Brain microvascular endothelial cell (primary cell): ENCODE data around the gene LSM2.
"Not testable (repeated sequence)": the region's sequence is repeated elsewhere in the genome, so short reads cannot be mapped to it uniquely, and the experiment has no call there.

ENCODE experiments used
- DNase-seq: peaks from one replicate; pipeline ENCODE4 v3.0.0-alpha.2; 2020
- H3K27ac ChIP-seq: fragments of 250-450 bp; sonication (Bioruptor Pico); 2 replicates; pipeline ENCODE4 v1.5.1; 2020; ENCODE audit warnings: mild to moderate bottlenecking, moderate library complexity
- H3K27me3 ChIP-seq: fragments of 250-450 bp; sonication (Bioruptor Pico); replicated peaks from 2 replicates; pipeline ENCODE4 v1.5.1; 2020; ENCODE audit warnings: mild to moderate bottlenecking
- H3K36me3 ChIP-seq: fragments of 250-450 bp; sonication (Bioruptor Pico); replicated peaks from 2 replicates; pipeline ENCODE4 v1.5.1; 2020; ENCODE audit warnings: mild to moderate bottlenecking
- H3K4me3 ChIP-seq: 2 replicates; pipeline ENCODE4 v1.5.1; 2011; ENCODE audit warnings: low read depth, mild to moderate bottlenecking, control low read depth, low read length, moderate library complexity
- in situ Hi-C: cut with HindIII; loops from 2 replicates; pipeline ENCODE4 v1.10.0; 2017; ENCODE audit warnings: low sequenced_read_pairs, low pct_ligation_motif_present
- TF ChIP-seq, protein P1 (sequence below): IDR thresholded peaks from 2 replicates; pipeline ENCODE4 v1.5.1; 2011; ENCODE audit warnings: low read depth, mild to moderate bottlenecking, moderate library complexity, low read length, control low read depth, inconsistent platforms; ENCODE audit errors: missing control alignments

LSM2 gene

DNA sequence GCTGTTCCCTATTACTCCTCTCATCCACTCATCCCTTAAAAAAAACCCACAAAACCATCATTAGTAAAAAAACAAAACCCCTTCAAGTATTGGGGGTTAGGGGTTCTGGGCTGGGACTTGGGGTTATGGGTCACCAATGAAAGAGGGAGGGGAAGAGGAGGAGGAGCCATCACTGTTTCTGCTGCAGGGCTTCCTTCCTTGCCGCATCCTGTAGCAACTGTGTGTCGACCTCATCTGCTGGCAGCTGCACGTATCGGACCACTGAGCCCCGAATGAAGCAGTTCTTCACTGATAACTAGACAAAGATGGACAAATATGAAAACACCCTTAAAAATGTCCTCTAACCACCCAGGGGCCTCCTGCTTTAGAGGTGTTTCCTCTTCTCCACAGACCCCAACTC, 9.2 kb downstream of the LSM2 start:
- Histone ChIP-seq H3K27ac (no peak overlapping the region), H3K36me3 (peaks cover 2% of the 10 kb centered on the region), H3K4me3 (no peak overlapping the region), H3K27me3 (no peaks in the 10 kb centered on the region)
- no peak for DNase-seq
- TF ChIP-seq, protein P1, sequence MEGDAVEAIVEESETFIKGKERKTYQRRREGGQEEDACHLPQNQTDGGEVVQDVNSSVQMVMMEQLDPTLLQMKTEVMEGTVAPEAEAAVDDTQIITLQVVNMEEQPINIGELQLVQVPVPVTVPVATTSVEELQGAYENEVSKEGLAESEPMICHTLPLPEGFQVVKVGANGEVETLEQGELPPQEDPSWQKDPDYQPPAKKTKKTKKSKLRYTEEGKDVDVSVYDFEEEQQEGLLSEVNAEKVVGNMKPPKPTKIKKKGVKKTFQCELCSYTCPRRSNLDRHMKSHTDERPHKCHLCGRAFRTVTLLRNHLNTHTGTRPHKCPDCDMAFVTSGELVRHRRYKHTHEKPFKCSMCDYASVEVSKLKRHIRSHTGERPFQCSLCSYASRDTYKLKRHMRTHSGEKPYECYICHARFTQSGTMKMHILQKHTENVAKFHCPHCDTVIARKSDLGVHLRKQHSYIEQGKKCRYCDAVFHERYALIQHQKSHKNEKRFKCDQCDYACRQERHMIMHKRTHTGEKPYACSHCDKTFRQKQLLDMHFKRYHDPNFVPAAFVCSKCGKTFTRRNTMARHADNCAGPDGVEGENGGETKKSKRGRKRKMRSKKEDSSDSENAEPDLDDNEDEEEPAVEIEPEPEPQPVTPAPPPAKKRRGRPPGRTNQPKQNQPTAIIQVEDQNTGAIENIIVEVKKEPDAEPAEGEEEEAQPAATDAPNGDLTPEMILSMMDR, result no peak
- in situ Hi-C loops, result no loop called here

GRCh38 chr6:31796993-31797385, 9.8 kb downstream of the LSM2 start:
- in situ Hi-C loops, result no loop called here
- H3K36me3 ChIP-seq, result peaks cover 5% of the 10 kb centered on the region

DNA sequence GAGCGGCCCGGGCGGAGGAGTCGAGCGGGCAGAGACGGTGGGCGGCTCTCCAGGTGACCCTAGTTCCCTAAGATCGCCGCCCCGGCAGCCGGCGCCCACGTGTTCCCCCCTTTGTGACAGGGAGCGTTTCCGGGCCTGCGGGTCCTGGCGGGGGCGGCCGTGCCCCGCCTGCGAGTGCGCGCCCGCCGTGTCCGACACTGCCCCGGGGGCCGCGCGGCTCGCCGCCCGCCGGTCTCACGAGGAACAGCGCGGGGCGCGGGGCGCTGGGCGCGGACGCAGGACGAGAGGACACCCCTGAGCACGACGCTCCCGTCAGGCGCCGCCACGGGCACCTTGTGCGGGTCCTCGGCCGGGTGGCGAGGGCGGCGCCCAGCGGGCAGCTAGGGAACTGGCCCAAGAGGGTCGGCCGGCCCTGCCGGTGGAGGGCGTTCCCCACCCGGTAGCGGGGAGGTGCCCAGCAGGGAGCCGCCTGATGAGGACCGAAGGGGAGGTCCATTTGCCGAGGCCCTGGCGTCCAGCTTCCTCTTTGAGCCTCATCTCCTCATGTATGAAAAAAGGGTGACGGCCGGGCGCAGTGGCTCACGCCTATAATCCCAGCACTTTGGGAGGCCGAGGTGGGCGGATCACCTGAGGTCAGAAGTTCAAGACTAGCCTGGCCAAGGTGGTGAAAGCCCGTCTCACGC, 11.0 kb downstream of the LSM2 start, which contains the start of gene VARS1:
Gene VARS1, minus strand, starts transcription at position 137 of the 683 bp plus-strand sequence. CDS start 535 bp downstream, outside the sequence.
- in situ Hi-C loops, result no loop called here
- H3K27ac ChIP-seq, result peak within 1 kb of the TSS; percentile 96
- peak; percentile 68 for DNase-seq
- peak within 1 kb of the TSS; percentile 90 for H3K4me3 ChIP-seq
- no peaks in the 10 kb centered on the region for H3K27me3 ChIP-seq
- H3K36me3 ChIP-seq, result peaks cover 15% of the 10 kb centered on the region
- TF ChIP-seq, protein P1, result peak; percentile 71

More at GRCh38 chr6:31796993-31797385, 9.8 kb downstream of the LSM2 start:
- H3K4me3 ChIP-seq, result no peak overlapping the region
- no peaks in the 10 kb centered on the region for H3K27me3 ChIP-seq
- TF ChIP-seq, protein P1, result no peak
- no peak for DNase-seq
- no peak overlapping the region for H3K27ac ChIP-seq

DNA sequence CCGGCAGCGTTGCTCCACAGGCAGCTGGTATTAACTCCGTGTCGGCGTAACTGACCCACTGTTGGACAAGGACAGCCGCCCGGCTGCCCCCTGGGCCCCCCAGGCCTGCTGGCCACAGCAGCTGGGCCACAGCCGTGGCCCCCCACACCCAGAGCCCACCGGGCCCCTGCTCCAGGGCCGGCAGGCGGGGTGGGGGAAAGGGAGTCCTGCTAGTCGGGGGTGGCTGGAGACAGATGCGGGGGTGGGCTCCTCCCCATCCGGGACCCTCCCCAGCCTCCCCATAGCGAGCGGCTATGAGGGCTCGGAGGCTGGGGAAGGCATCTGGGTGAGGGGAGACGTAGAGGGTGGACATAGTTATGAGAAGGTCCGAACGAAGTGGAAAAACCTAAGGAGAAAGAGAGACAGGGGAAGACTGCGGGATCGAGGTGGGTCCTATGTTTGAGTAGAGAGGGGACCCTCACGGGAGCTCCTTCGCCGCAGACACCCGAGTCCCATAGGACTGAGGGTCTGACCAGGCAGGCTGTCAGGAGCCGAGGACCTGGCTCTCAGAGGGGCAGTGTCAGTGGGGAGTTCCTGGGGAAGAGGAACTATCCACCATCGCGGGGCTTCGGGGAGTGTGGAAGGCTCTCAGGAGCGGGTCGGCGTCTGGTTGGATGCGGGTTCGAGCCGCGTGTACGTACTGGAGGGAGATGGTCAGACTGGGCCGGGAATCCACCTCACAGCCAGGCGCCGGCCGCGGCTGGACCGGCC, 11.7 kb downstream of the LSM2 start:
- H3K27me3 ChIP-seq, result no peaks in the 10 kb centered on the region
- in situ Hi-C loops, result no loop called here
- peak overlapping the region; percentile 90 for H3K4me3 ChIP-seq
- H3K27ac ChIP-seq, result peak overlapping the region; percentile 96
- TF ChIP-seq, protein P1, result no peak
- peaks cover 20% of the 10 kb centered on the region for H3K36me3 ChIP-seq
- no peak for DNase-seq

DNA sequence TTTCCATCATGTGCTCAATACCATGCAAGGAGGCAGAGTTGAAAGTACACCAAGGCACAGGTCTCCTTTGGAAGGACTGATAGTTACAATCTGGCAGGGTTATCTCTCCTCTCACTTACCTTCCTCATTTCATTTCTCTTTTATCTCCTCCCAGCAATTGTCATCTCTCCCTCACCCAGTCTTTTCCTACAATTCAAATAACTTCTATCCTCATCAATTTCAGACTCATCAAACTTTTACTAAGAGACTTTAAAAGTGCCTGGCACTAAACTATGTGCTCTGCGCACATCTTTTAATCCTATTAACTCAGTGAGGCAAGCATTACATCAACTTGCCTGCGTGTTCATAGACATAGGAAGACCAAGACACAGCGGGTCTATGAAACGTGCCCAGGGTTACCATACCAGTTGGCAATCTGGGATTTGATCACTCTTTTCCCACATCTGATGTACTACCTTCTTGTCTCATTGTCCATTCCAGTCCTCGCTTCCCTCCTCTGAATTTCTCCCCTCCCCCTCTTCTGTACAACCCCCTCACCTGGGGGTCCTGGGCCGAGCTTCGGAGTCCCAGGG, 12.4 kb downstream of the LSM2 start:
- H3K4me3 ChIP-seq, result peak overlapping the region; percentile 90
- peaks cover 23% of the 10 kb centered on the region for H3K36me3 ChIP-seq
- in situ Hi-C loops, result no loop called here
- peak; percentile 19 for DNase-seq
- TF ChIP-seq, protein P1, result no peak
- H3K27me3 ChIP-seq, result no peaks in the 10 kb centered on the region
- peak overlapping the region; percentile 96 for H3K27ac ChIP-seq

- Histone ChIP-seq H3K27ac (peak overlapping the region; percentile 96), H3K4me3 (peak overlapping the region; percentile 90), H3K36me3 (peaks cover 25% of the 10 kb centered on the region)
- in situ Hi-C loops, H3K27me3 ChIP-seq, DNase-seq: not testable (repeated sequence)
Observed at GRCh38 chr6:31793927-31794245, 12.9 kb downstream of the LSM2 start.
